NCI-H82 (cell line): ENCODE results near the gene CLDN12.
"Not testable (repeated sequence)": the region's sequence is repeated elsewhere in the genome, so short reads cannot be mapped to it uniquely, and the experiment has no call there.

ENCODE experiments used
- DNase-seq: peaks from one replicate; lab custom pipeline; 2025; lab: John Stamatoyannopoulos, UW

CLDN12 gene

GRCh38 chr7:90433221-90433620 lies 30.0 kb downstream of the CLDN12 start:
- DNase-seq: no peak

GRCh38 chr7:90445633-90446032 lies 42.4 kb downstream of the CLDN12 start:
- DNase-seq: no peak

- no peak for DNase-seq
These were observed 43.1 kb downstream of the CLDN12 start for GRCh38 chr7:90446137-90446899.

- no peak for DNase-seq
These were observed 50.1 kb downstream of the CLDN12 start for GRCh38 chr7:90453259-90453891.

GRCh38 chr7:90453931-90454330 lies 50.7 kb downstream of the CLDN12 start:
- DNase-seq: no peak

- peak; percentile 66 for DNase-seq
These were observed 52.1 kb downstream of the CLDN12 start for GRCh38 chr7:90455163-90456030.

GRCh38 chr7:90458104-90458503 lies 54.8 kb downstream of the CLDN12 start:
- DNase-seq: no peak

GRCh38 chr7:90459888-90460287 lies 56.6 kb downstream of the CLDN12 start:
- no peak for DNase-seq

- no peak for DNase-seq
These were observed 58.0 kb downstream of the CLDN12 start for GRCh38 chr7:90461219-90461618.

- not testable (repeated sequence) for DNase-seq
These were observed 59.9 kb downstream of the CLDN12 start for GRCh38 chr7:90463151-90463628.
